OCI-LY7 (cell line): Measurements from ENCODE around the gene SCLY. TPM values are rescaled to one million over a fixed set of nuclear protein-coding genes. Genes with fewer than 3 reads are reported as not detected.

Experiments
- BruUV-seq: library from RNA; stranded (reverse); fragments of 400-500 nt; replicated peaks from 2 replicates; lab custom pipeline; 2021; lab: Mats Ljungman, UMichigan
- CTCF ChIA-PET: fragments of 300-600 bp; sonication (Branson Sonifier 250); formaldehyde crosslinking; loops from one replicate; lab custom pipeline; 2022; ENCODE audit warnings: antibody characterized with exemption; ENCODE audit not compliant: unreplicated experiment; lab: Charles Lee
- POLR2A ChIA-PET: fragments of 300-600 bp; sonication (Branson Sonifier 250); formaldehyde crosslinking; loops from one replicate; lab custom pipeline; 2022; ENCODE audit warnings: antibody characterized with exemption; lab: Charles Lee
- DNase-seq: peaks from one replicate; pipeline ENCODE4 v3.0.0-alpha.2; 2015; ENCODE audit warnings: low spot score
- H2AFZ ChIP-seq: fragments of 200-600 bp; sonication (generic), shearing (Covaris generic); 2 replicates; pipeline ENCODE4 v1.6.1; 2014; ENCODE audit warnings: mild to moderate bottlenecking, antibody characterized with exemption, low read length, moderate library complexity
- H3K27ac ChIP-seq: fragments of 200-600 bp; sonication (generic); 2 replicates; pipeline ENCODE4 v1.5.1; 2014; ENCODE audit warnings: mixed run types, low read depth, mild to moderate bottlenecking, moderate library complexity, low read length, inconsistent platforms; ENCODE audit not compliant: poor library complexity, severe bottlenecking
- H3K36me3 ChIP-seq: fragments of 200-600 bp; sonication (generic); 2 replicates; pipeline ENCODE4 v1.6.1; 2014; ENCODE audit warnings: mild to moderate bottlenecking, antibody characterized with exemption, low read length, moderate library complexity, mixed read lengths; ENCODE audit not compliant: insufficient read depth
- H3K4me1 ChIP-seq: fragments of 200-600 bp; sonication (generic); 2 replicates; pipeline ENCODE4 v1.5.1; 2014; ENCODE audit warnings: mild to moderate bottlenecking, low read length; ENCODE audit not compliant: insufficient read depth, poor library complexity, severe bottlenecking
- H3K4me2 ChIP-seq: fragments of 200-600 bp; sonication (generic); 2 replicates; pipeline ENCODE4 v1.6.1; 2014; ENCODE audit warnings: mild to moderate bottlenecking, low read length
- H3K4me3 ChIP-seq: fragments of 200-600 bp; sonication (generic); 2 replicates; pipeline ENCODE4 v1.5.1; 2014; ENCODE audit warnings: mild to moderate bottlenecking, low read depth, low read length; ENCODE audit not compliant: poor library complexity, severe bottlenecking
- H3K79me2 ChIP-seq: fragments of 200-600 bp; sonication (generic); 2 replicates; pipeline ENCODE4 v1.6.1; 2016; ENCODE audit warnings: low read depth, mild to moderate bottlenecking, low read length, moderate library complexity, mixed read lengths; ENCODE audit not compliant: insufficient read depth
- H3K9me2 ChIP-seq: fragments of 200-600 bp; sonication (generic); 2 replicates; pipeline ENCODE4 v1.6.1; 2016; ENCODE audit warnings: mild to moderate bottlenecking, low read length, mixed read lengths; ENCODE audit not compliant: insufficient read depth
- H3K9me3 ChIP-seq: fragments of 200-600 bp; sonication (generic); 2 replicates; pipeline ENCODE4 v1.6.1; 2014; ENCODE audit warnings: mild to moderate bottlenecking, mixed run types, low read length, mixed read lengths
- H4K20me1 ChIP-seq: fragments of 200-600 bp; sonication (generic); 2 replicates; pipeline ENCODE4 v1.6.1; 2014; ENCODE audit warnings: mild to moderate bottlenecking, antibody characterized with exemption, low read length, moderate library complexity, mixed read lengths; ENCODE audit not compliant: insufficient read depth
- EZH2phosphoT487 ChIP-seq: fragments of 200-600 bp; sonication (generic); IDR thresholded peaks from 2 replicates; pipeline ENCODE4 v1.6.1; 2018; ENCODE audit warnings: low read depth, borderline replicate concordance, mild to moderate bottlenecking, mixed run types, antibody characterized with exemption, low read length, moderate library complexity, mixed read lengths
- intact Hi-C: fragments of 100-400 bp; cut with micrococcal nuclease; formaldehyde crosslinking; loops from one replicate; pipeline ENCODE4 v1.10.0; 2022; ENCODE audit not compliant: unreplicated experiment
- small RNA-seq: library from RNA; depleted of rRNA; stranded (forward); fragments of <200 nt; gene quantifications from one replicate; pipeline ENCODE3, GENCODE V24; 2014
- total RNA-seq, 2 experiments: library from RNA; depleted of rRNA in 1 of 2; stranded (reverse); fragments of >200 nt in 1 of 2; shearing (Covaris generic) in 1 of 2; gene quantifications; 2 replicates each; pipeline ENCODE4 v1.2.3, GENCODE V29; 2014 to 2022
- TF ChIP-seq, protein P1 (sequence below): fragments of 200-600 bp; sonication (generic); conservative IDR thresholded peaks from 2 replicates; pipeline ENCODE4 v1.5.1; 2014; ENCODE audit warnings: mild to moderate bottlenecking, antibody characterized with exemption, low read length, moderate library complexity, mixed read lengths

The SCLY gene
- total RNA-seq, 2 experiments from 2014 or later: 29.9 to 41.7 TPM

DNA sequence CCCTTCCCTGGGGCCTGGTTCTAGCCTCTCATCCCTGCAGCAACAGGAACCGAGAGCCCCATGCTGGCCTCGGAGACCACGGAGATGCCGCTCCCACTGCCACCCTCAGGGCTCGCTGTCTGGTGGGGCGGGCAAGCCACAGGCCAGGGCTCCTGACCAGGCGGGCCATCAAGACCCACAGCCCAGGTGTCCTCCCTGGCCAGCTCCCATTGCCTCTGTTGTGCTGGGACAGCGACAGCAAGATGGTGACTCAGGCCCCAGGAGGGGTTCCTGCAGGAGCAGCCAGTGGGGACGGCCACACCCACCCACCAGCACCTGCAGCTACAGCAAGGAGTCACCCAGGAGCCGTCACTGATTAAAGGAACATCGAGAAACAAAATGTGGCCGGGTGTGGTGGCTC lies 85.0 kb downstream of the SCLY start:
- H4K20me1 ChIP-seq: no peaks in the 10 kb centered on the region
- CTCF ChIA-PET: no interaction called here
- DNase-seq: no peak
- TF ChIP-seq, protein P1, sequence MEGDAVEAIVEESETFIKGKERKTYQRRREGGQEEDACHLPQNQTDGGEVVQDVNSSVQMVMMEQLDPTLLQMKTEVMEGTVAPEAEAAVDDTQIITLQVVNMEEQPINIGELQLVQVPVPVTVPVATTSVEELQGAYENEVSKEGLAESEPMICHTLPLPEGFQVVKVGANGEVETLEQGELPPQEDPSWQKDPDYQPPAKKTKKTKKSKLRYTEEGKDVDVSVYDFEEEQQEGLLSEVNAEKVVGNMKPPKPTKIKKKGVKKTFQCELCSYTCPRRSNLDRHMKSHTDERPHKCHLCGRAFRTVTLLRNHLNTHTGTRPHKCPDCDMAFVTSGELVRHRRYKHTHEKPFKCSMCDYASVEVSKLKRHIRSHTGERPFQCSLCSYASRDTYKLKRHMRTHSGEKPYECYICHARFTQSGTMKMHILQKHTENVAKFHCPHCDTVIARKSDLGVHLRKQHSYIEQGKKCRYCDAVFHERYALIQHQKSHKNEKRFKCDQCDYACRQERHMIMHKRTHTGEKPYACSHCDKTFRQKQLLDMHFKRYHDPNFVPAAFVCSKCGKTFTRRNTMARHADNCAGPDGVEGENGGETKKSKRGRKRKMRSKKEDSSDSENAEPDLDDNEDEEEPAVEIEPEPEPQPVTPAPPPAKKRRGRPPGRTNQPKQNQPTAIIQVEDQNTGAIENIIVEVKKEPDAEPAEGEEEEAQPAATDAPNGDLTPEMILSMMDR: no peak
- TF ChIP-seq EZH2phosphoT487: no peak
- H3K36me3 ChIP-seq: no peaks in the 10 kb centered on the region
- no peak overlapping the region for H3K4me3 ChIP-seq
- POLR2A ChIA-PET: no interaction called here
- intact Hi-C loops: no loop called here
- no peaks in the 10 kb centered on the region for H3K9me3 ChIP-seq
- H3K4me1 ChIP-seq: peaks cover 7% of the 10 kb centered on the region
- H3K79me2 ChIP-seq: no peaks in the 10 kb centered on the region
- H3K27ac ChIP-seq: no peak overlapping the region
- H2AFZ ChIP-seq: no peak overlapping the region
- no TSS peak for BruUV-seq
- H3K4me2 ChIP-seq: no peak overlapping the region
- no peaks in the 10 kb centered on the region for H3K9me2 ChIP-seq

- Histone ChIP-seq H3K27ac (no peak overlapping the region), H2AFZ (no peak overlapping the region), H3K79me2 (no peaks in the 10 kb centered on the region), H3K9me2 (no peaks in the 10 kb centered on the region), H3K4me3 (no peak overlapping the region), H4K20me1 (no peaks in the 10 kb centered on the region), H3K36me3 (no peaks in the 10 kb centered on the region), H3K4me2 (no peak overlapping the region), H3K4me1 (peaks cover 7% of the 10 kb centered on the region), H3K9me3 (no peaks in the 10 kb centered on the region)
- peak; percentile 34 for DNase-seq
- BruUV-seq: no TSS peak
- CTCF ChIA-PET: interaction anchor here (0.9 to 1.2 kb wide), 2 partner anchors 8 to 54 kb away, joined by 3 read pairs; no protein-coding TSS in a partner anchor
- intact Hi-C loops: no loop called here
- POLR2A ChIA-PET: interaction anchor here (0.6 kb wide), 1 partner anchor 46 kb away, joined by 4 read pairs; no protein-coding TSS in a partner anchor
- TF ChIP-seq EZH2phosphoT487: no peak
Measured at GRCh38 chr2:238146884-238147544, 86.2 kb downstream of the SCLY start.

GRCh38 chr2:238148981-238149380 lies 88.2 kb downstream of the SCLY start:
- Histone ChIP-seq H3K27ac (no peak overlapping the region), H3K9me2 (no peaks in the 10 kb centered on the region), H3K4me1 (peaks cover 7% of the 10 kb centered on the region), H3K36me3 (no peaks in the 10 kb centered on the region), H3K4me3 (no peak overlapping the region), H3K4me2 (no peak overlapping the region), H3K79me2 (no peaks in the 10 kb centered on the region), H2AFZ (no peak overlapping the region), H3K9me3 (no peaks in the 10 kb centered on the region), H4K20me1 (no peaks in the 10 kb centered on the region)
- CTCF ChIA-PET: no interaction called here
- TF ChIP-seq, protein P1: no peak
- no peak for TF ChIP-seq EZH2phosphoT487
- BruUV-seq: no TSS peak
- DNase-seq: no peak
- intact Hi-C loops: no loop called here
- POLR2A ChIA-PET: no interaction called here

Small RNAs within 50 kb of the gene (small RNA-seq; reads per million reads assigned to genes)
- gene RNU6-1333P: not detected

Other genes starting within 250 kb of the SCLY start
- not detected in 2 replicates for gene RAMP1, start 201.4 kb upstream of the SCLY start, total RNA-seq (2014; rRNA removed; shearing (Covaris generic))
- gene RAMP1, start 201.4 kb upstream of the SCLY start, total RNA-seq (2022): 0.42 TPM in 1 of 2 replicates, not detected in the other
- gene UBE2F, start 94.0 kb upstream of the SCLY start, total RNA-seq (2014; rRNA removed; shearing (Covaris generic)): 18.1 and 19.9 TPM in 2 replicates
- gene UBE2F, start 94.0 kb upstream of the SCLY start, total RNA-seq (2022): 21.0 and 27.1 TPM in 2 replicates
- gene ESPNL, start 39.3 kb downstream of the SCLY start, total RNA-seq (2014; rRNA removed; shearing (Covaris generic)): 7.6 and 7.7 TPM in 2 replicates
- gene ESPNL, start 39.3 kb downstream of the SCLY start, total RNA-seq (2022): 3.4 and 5.0 TPM in 2 replicates
- gene KLHL30, start 77.7 kb downstream of the SCLY start, total RNA-seq (2014; rRNA removed; shearing (Covaris generic)): 0.03 and 0.09 TPM in 2 replicates
- 1.7 and 1.9 TPM in 2 replicates for gene KLHL30, start 77.7 kb downstream of the SCLY start, total RNA-seq (2022)
- gene ERFE, start 98.0 kb downstream of the SCLY start, total RNA-seq (2014; rRNA removed; shearing (Covaris generic)): 7.3 and 8.2 TPM in 2 replicates
- 7.6 and 10.2 TPM in 2 replicates for gene ERFE, start 98.0 kb downstream of the SCLY start, total RNA-seq (2022)
- 33.1 and 36.7 TPM in 2 replicates for gene ILKAP, start 142.7 kb downstream of the SCLY start, total RNA-seq (2014; rRNA removed; shearing (Covaris generic))
- gene ILKAP, start 142.7 kb downstream of the SCLY start, total RNA-seq (2022): 57.3 and 61.8 TPM in 2 replicates
- gene HES6, start 179.0 kb downstream of the SCLY start, total RNA-seq (2014; rRNA removed; shearing (Covaris generic)): 13.1 and 20.5 TPM in 2 replicates
- 10.9 and 13.8 TPM in 2 replicates for gene HES6, start 179.0 kb downstream of the SCLY start, total RNA-seq (2022)
- 8.4 and 9.7 TPM in 2 replicates for gene PER2, start 227.6 kb downstream of the SCLY start, total RNA-seq (2014; rRNA removed; shearing (Covaris generic))
- gene PER2, start 227.6 kb downstream of the SCLY start, total RNA-seq (2022): 18.6 and 20.4 TPM in 2 replicates